Frontal cortex (tissue), 4 donors: ENCODE measurements around the gene CEBPB. TPM values are rescaled to one million over a fixed set of nuclear protein-coding genes. Genes with fewer than 3 reads are reported as not detected.

Source experiments
- DNase-seq, 2 donors: peaks; one replicate each; pipeline ENCODE4 v3.0.0; 2012; ENCODE audit warnings: low spot score in 2 of 2
- FAIRE-seq: peaks from 2 replicates; lab custom pipeline; 2012; peaks lifted over from hg19 to GRCh38; lab: Jason Lieb, UNC
- total RNA-seq: library from RNA; depleted of rRNA; stranded (reverse); fragments of >200 nt; gene quantifications from one replicate; pipeline ENCODE4 v1.2.3, GENCODE V29; 2014
- donor health status: control.
- donor health status: control.
- donor health status: control.

The CEBPB gene
- total RNA-seq, 1 donor from 2014 or later, result 1.6 TPM

DNA sequence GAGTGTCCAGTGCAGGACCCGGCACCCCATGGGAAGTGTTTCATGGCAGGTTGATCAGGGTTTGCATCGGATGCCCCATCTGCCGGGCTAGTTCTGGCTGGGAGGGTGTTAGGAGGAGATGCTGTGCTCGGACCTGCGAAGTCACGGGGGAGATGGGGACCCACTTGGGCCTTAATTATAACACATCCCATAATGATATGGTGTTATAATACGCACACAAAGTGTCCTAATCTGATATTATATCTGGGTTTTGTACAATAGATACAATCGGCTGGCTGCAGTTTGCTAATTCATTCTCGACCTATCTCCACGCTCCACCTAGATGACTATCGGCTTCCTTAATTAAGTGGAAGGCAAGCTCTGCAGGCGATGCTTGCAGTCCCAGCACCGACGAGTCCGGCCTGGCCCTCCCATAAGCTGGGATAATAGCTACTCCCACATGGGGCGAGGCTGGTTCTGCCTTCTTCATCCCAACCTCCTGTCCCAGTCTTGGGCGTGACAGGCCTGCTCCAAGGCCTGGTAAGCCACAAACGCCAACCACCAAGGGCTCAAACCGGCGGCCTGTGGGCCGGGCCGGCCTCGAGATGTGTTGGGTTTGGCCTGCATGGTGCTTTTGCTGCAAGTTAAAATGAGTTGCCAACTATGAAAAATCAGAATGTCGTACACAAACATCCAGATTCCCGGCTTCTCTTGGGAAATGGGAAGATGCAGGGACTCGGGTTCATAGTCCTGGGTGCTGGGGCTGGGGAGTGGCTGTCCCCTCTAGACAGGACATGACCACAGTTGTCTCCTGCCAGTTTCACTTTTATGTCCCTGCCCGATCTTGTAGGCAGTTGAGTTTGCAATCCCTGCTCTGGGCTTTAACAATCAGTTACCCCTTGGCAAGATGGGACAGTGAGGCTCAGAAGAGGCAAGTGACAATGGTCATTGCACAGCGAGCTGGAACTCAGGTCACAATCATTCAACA is 32.7 kb downstream of the CEBPB start:
- no peak for FAIRE-seq
- no peak for DNase-seq

DNA sequence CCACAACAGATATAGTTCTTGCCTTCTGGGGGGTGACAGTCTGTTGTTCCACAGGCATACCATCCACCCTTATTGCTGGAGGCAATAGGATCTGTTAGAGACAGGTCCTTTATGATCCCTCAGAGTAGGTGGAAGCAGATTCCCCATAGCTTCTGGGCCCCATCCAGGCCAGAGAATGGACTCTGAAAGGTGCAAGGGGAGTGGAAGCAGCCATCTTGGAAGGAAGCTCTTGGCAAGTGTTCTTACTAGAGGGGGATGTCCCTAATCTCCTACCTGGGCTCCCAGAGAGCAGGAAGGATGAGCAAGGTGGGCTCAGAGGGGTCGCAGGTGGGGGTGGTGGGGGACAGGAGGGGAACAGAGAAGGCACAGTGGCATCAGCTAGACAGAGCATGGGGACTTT is 33.4 kb downstream of the CEBPB start:
- DNase-seq, result no peak
- no peak for FAIRE-seq

DNA sequence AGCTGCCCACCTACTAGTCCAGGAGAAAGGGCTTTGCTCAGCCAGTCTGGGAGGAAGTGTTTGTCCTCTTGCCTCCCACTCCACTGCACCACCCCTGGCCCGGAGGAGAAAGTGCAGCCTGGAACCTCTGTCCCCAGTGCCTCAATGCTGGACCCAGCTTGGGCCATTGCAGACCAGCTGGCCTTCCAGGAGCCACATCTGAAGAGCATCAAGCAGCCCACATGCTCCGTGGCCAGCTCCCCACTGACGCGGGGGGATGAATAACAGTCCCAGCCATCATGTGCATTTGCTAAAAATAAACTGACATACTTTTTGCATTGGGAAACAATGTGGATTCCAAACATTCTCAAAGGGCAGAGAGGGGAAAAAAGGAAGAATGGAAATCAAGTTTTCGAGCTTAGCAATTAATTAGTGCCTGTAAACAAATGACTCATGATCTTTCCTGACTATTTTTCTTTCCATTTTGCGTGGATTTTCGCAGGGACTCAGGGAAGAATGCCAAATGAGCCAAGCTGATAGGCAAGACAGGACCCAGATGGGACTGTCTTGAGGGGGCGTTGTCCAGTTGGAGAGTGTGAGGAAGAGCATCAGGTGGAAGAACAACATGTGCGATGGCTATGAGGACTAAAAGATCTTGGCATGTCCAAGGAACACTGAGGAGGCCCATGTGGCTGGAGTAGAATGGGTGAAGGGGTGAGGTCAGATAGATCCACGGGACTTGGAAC is 34.1 kb downstream of the CEBPB start:
- DNase-seq (peak in 1 of 2 donors; percentile 60), FAIRE-seq (no peak)

DNA sequence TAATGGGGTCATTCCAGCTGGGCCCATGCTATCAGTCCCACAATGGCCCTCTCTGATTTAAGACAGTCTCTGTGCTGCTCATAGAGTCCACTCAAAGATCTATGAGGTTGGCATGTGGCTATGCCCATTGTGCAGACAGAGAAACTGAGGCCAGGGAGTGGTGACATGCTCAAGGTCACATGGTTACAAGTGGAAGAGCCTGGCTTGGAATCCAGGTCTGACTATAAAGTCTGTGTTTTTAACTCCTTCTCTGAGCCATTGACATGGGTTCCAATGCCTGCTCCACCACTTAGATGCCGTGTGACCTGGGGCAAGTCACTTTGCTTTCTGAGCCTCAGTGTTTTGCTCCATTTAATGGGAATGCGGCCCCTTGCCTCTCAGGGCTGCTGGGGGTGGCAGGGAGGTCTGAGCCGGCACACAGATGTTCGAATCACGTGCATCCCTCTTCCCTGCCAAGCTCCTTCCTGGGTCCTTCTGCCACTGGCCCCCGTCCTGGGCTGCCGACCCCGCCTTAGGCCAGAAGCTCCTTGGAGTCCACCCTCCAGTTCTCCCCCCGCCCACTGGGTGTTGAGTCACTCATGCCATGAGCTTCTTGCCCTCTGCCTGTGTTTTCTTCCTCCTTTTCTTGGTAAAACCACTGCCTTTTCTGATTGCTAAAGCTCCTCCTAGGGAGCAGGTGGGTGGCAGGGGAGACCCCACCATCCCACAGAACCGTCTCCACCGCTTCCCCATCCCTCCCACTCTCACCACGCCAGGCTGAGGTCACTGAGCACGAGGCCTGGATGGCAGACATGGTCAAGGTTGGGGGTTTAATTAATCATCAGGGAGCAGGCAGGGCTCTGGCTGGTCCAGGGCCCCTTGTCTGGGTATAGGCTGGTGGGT is 35.7 kb downstream of the CEBPB start:
- FAIRE-seq (no peak), DNase-seq (no peak)

DNA sequence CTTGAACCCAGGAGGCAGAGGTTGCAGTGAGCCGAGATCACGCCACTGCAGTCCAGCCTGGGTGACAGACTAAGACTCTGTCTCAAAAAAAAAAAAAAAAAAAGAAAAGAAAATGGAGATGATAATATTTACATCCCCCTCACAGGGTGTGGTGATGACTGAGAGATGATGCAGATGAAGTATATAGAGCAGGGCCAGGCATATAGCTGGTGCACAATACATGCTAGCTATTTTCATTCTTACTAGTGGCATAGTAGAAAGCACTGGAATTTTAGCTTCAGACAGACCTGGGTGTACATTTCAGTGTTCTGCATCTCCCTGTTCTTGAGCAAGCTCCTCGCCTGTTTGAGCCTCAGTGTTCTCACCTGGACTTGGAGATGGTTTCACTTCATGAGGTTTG is 36.9 kb downstream of the CEBPB start:
- DNase-seq (no peak), FAIRE-seq (no peak)

DNA sequence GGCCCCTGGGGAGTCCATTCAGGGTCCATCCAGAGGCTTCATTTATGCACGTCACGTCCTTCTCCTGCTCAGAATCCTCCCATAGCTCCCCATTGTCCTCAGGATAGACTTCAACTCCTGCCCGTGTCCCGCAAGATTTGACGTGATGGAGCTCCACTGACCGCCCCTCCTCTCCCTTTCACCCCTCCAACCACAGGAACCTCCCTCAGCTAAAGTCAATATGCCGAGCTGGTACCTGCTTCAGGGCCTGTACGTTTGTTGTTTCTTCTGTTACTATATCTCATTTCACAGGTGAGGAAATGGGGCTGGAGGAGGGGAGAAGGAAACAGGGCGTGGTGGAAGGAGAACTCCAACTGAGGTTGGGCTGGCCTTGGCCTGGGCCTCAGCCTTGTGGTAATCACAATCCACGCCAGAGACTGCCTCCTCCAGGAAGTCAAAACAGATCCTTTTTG is 38.6 kb downstream of the CEBPB start:
- no peak for FAIRE-seq

DNA sequence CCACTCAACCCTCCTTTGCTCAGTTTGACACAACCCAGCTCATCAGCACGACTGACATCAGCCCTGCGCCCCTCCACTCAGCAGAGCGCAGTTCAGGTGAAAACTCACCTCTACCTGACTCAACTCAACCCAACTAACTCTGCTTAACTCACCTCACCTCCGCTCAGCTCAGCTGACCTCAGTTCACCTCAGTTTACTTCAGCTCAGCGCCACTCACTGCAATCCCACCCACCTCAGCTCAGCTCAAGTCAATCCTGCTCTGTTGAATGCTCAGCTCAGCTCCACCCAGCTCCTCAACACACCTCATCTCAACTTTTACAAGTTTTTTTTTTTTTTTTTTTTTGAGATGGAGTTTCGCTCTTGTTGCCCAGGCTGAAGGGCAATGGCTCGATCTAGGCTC is 39.6 kb downstream of the CEBPB start:
- DNase-seq (no peak), FAIRE-seq (no peak)

More for the DNA sequence above, 38.6 kb downstream of the CEBPB start:
- DNase-seq, result no peak

DNA sequence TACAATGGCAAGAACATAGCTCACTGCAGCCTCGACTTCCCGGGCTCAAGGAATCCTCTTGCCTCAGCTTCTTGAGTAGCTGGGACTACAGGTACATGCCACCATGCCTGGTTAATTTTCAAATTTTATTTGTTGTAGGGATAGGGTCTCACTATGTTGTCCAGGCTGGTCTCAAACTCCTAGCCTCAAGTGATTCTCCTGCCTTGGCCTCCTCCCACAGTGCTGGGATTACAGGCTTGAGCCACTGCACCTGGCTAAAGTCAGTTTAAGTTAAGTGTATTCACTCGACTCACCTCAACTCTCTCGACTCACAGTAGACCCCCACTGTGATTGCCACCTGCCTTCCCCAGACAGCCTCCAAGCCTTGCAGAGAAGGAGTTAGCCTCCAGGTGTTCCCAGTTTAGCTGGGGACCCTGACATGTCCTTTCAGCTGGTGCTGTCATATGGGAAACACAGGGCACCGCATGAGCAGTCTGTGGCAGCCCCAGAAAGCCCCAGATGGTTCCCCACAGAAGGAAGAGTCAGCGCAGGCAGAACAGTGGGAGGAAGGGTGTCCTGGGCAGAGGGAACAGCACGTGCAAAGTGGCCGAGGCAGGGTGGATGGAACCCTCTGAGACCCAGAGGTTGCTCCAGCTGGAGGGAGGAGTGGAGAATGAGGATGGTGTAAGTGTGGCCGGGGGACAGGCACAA is 40.4 kb downstream of the CEBPB start:
- DNase-seq (no peak), FAIRE-seq (no peak)

DNA sequence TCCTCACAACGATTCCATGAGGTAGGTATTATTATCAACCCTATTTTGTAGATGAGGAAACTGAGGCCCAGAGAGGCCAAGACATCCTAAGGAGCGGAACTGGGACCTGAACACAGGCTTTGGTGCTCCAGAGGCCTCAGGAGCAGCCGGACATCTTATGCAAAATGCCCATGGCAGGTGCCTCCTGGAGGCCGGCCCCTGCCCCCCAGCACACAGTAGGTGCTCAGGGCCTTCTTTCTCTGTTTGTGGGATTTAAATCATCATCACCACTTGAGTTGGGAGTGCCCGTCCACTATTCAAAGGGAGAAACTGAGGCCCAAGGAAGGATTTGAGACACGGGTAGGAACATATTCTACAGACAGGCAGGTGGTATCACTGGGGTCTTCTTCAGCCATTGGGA is 41.2 kb downstream of the CEBPB start:
- no peak for FAIRE-seq
- no peak for DNase-seq

DNA sequence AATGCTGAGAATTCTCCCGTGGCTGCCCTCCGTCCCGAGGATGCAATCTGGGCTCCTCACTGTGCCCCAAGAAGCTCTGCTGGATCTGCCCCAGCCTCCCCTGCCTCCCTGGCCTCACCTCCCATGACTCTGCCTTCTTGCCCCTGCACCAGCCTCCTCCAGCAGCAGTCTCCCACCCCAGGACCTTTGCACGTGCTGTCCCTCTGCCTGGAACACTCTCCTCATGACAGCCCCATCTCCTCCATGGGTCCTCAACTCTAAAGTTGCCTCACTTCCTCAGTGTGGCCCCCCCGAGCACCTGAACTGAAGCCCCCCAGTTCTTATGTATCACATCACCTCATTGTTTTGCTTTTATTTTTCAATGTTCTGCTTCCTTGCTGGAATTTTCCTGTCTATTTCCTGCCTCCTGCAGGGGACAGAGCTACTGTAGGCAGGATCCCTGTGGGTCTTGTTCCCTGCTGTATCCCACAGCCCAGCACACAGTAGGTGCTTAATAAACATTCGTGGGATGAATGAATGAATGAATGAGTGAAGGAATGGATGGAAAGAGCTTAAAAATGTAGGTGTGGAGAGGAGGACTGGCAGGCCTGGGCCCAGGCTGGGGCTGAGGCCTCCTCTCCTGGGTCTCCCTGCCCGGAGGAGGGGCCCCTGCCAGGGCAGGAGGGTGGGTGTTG is 42.2 kb downstream of the CEBPB start:
- FAIRE-seq (no peak), DNase-seq (no peak)

DNA sequence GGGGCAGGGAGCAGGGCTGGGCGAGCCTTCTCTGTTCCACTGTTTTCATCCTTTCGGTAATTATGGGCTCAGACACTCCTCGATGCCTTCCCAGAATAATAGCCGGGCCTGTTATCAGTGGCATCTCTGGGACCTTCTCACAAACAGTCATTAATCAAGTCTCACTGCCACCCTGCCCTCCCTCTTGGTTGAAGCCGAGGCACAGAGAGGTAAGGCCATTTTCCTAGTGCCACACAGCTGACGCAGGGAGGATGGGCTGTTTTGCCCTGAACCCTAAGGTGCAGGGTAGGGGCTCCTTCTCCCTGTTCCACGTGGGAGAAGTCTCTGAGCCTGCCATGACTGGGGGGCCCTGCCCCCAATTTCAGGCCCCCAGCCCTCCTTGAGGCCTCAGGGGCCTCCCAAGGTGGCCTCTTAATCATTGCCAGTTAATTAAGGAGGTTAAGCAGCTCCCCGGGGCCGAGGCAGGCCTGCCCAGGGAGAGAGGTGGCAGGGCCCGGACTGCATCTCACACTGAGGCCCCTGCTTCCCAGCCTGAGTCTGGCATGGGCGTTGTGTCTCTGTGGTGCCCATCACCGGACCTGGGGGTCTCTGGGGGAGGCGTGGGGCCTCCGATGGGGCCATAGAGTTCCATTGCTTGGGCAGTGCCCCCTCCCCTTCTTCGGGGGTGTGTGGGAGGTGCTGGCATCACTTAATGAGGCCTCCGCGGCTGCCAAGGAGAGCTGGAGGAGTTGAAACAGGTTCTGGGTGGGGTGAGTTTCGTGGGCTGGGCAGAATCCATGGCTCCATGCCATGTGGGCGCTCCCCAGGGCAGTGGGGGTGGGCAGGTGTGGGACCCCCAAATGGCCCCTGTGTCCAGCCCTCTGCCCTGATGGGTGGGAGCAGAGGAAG is 42.9 kb downstream of the CEBPB start:
- FAIRE-seq (no peak), DNase-seq (no peak)

DNA sequence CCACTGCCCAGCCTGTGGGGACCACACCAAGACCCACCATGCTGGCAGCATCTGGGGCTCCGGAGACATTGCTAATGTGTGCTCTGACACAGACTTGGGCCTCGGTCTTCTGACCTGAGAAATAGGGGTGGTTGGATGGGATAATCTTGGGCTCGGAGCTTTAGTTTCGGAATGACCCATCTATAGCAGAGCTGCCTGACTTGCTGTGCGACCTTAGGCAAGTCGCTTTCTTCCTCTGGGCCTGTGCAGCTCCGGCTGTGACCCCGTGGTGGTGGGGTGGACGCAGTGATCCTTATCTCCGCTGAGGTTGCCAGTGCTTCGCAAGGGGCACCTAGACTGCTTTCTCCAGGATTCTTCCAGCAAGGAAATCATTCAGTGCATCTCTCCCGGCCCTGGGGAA is 43.7 kb downstream of the CEBPB start:
- FAIRE-seq, result no peak
- DNase-seq, result no peak

DNA sequence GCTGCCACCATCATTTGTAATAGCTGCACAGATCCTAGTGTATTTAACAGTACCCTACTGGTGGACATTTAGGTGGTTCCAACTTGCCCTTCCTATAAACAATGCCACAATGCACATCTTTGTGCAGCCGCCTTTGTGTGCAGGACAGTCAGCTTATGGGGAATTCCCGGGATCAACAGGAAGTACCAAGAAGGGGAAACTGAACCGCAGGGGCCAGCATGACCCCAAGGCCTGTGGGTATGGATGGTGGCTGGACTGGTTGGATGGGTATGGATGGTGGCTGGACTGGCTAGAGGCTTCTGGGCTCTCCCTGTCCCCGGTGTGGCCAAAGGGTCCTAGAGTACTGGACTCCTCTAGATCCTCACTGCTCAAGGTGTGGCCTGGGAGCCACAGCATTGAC is 46.7 kb downstream of the CEBPB start:
- DNase-seq (no peak), FAIRE-seq (no peak)

DNA sequence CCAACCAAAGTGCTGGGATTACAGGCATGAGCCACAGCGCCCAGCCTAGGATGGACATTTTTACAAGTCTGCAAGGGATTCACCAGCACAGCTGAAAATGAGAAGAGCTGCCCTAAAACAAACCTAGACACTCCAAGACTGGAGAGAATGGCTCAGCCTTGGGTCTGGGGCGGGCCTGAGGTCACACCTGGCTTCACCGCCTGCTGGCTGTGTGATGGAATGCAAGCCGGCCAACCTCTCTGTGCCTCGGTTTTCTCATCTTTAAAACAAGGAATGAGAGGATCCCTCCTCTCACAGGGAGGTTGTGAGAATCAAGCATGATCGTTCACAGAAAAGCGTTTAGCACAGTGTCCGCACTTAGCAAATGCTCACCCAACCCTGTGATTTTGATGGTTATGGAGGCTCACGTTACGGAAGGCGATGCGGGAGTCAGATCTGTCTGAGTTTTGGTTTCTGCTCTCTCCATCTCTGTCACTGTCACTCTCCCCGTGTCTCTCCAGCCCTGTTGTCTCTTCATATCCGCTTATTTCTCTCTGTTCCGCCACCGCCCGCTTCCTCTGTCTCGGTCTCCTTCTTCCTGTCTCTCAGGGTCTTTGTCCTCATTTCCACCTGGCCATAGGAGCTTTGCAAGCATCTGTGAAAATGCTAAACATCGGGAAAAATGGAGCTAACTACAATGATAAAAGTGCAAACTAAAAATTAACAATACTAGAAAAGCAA is 47.6 kb downstream of the CEBPB start:
- DNase-seq (no peak), FAIRE-seq (no peak)

DNA sequence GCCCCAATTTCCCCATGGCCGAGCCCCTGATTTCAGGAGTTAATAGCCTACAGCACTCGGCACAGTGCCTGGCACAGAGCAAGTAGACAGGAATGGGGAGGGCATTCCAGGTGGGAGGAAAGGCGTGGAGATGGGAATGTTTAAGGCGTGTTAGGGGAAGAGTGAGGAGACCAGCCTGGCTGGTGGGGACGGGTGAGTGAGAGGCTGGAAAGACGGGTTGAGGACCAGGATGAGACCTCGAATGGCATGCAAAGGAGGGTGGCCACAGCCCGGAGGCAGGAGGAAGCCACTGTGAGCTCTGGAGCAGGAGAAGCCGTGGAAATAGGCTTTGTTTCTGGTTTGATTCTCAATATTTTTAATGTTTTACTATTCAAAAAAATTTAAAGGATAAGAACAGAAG is 49.5 kb downstream of the CEBPB start:
- DNase-seq (no peak), FAIRE-seq (no peak)

DNA sequence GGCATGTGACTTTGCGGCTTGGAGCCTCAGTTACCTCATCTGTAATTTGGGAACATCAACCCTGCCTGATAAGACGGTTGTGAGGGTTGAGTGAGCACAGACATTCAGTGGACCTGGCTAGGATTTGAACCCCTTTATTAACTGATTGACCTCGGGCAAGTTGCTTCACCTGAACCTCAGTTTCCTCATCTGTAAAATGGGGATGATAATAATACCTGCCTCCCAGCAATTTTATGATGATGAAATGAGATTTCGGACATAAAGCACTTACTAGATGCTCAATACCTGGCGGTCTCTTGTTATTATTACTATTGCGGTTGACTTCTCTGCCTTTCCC is 51.5 kb downstream of the CEBPB start:
- DNase-seq (no peak), FAIRE-seq (no peak)
